ENCODE data around the gene GDF7.

GRCh38 chr2:20653695-20654534 lies 13.0 kb upstream of the GDF7 start:
- no peak for TF ChIP-seq POLR2A (IDR thresholded peaks at IDR 0.05)
- TF ChIP-seq, protein P1, sequence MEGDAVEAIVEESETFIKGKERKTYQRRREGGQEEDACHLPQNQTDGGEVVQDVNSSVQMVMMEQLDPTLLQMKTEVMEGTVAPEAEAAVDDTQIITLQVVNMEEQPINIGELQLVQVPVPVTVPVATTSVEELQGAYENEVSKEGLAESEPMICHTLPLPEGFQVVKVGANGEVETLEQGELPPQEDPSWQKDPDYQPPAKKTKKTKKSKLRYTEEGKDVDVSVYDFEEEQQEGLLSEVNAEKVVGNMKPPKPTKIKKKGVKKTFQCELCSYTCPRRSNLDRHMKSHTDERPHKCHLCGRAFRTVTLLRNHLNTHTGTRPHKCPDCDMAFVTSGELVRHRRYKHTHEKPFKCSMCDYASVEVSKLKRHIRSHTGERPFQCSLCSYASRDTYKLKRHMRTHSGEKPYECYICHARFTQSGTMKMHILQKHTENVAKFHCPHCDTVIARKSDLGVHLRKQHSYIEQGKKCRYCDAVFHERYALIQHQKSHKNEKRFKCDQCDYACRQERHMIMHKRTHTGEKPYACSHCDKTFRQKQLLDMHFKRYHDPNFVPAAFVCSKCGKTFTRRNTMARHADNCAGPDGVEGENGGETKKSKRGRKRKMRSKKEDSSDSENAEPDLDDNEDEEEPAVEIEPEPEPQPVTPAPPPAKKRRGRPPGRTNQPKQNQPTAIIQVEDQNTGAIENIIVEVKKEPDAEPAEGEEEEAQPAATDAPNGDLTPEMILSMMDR (IDR thresholded peaks at IDR 0.05 in 8 of 11, conservative IDR thresholded peaks at IDR 0.05 in 3 of 11), result no peak
